Activated T-cell treated with anti-CD3 and anti-CD28 coated beads for 24 hours (primary cell): ENCODE results near the gene PEF1.

Experiments
- DNase-seq: peaks from one replicate; pipeline ENCODE4 v3.0.0-alpha.2; 2020; ENCODE audit warnings: low read depth

The PEF1 gene

DNA sequence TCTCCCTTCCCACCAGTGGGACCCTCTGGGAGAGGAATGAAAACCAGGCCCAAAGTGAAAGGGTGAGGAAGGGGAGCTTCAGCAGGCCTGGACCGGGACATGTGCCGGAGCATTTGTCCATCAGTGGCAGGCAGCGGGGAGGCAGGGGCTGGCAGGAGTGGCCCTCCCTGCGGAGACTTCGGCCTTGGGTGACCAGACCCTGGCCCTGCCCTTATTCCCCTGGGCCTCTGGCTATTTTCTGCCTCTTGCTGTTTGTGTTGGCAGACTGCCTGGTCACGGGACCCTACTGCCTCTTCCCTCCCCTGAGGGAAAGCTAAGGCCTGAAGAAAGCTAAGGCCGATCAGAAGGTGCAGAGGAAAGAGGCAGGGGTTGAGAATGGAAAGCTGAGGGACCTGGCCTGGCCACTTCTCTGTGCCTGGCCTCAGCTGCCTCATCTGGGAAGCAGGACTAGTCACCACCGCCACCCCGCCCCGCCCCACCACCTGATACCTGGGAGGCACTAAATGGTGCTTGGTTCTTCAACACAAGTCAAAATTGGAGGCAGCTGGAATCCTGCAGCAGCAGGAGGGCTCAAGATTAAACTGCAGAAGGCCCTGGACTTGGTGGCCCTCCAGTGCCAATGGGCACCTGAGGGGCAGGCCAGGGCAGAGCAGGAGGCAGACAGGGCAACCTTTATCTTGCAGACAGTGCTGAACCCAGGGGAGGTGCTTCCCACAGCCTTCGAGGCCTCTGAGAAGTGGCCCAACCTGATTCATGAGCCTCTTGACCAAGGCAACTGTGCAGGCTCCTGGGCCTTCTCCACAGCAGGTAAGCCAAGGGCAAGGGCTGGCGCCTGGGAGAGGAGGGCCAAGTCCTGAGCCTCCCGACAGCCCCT is 60.4 kb downstream of the PEF1 start:
- DNase-seq = no peak

DNA sequence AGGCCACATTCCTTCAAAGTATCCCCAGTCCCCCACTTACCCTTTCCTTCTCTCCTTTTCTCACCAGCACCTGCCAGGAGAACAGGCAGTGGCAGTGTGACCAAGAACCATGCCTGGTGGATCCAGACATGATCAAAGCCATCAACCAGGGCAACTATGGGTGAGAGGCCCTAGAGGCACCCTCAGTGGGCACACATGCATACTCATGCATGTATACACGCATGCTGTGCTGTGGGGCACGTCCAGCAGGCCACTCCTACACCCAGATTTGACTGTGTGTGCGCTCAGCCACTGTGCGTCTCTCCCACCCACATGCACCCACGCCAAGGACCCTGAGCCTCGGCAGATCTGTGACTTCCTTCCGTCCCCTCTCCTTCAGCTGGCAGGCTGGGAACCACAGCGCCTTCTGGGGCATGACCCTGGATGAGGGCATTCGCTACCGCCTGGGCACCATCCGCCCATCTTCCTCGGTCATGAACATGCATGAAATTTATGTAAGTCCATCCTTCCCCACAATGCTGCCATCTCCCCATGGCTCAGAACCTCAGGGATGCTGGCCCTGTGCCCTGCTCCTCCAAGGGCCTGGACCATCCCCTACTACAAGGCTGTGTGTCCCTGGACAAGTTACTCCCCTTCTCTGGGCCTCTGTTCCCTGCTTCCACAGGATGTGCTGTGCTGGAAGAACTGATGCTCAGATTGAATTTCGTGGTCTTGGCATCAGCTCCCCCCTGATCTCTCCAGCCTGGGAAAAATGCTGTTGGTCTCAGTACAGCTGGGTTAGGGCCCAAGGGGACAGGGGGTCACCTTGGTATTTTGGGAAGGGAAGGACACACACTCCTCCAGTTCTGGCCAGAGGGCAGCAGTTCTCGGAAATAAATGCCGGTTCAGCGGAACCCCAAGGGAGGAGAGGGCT is 61.3 kb downstream of the PEF1 start:
- DNase-seq = no peak

DNA sequence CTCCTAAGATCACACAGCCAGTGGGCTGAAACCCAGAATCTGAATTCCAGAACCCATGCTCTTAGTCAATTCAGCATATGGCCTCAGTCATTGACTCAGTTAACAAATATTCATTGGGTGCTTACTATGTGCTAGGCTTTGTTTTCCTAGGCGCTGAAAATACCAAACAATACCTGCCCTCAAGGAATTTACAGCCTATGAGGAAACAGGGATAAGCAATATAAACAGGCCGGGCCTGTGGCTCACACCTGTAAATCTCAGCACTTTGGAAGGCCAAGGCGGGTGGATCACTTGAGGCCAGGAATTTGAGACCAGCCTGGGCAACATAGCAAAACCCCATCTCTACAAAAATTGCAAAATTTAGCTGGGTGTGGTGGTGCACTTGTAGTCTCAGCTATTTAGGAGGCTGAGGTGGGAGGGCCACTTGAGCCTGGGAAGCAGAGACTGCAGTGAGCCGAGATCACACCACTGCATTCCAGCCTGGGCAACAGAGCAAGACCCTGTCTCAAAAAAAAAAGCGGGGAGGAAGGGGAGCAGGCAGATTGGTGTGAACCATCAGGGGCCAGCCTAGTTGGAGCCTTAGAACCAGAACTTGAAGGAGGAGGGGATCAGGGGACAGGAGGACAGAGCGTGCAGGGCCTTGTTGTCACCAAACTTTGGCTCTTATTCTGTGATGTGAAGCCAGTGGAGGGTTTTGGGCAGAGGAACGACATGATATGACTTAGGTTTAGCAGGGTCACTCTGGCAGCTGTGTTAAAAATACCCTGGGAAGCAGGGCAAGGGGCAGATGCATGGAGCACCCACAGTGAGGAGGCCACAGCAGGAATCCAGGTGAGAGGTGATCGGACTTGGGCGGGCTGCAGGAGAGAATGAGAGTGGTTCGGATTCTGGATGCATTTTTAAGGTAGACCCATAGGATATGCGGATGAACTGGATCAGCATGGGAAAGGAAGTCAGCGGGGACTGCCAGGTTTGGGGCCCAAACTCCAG is 62.6 kb downstream of the PEF1 start:
- DNase-seq = no peak

DNA sequence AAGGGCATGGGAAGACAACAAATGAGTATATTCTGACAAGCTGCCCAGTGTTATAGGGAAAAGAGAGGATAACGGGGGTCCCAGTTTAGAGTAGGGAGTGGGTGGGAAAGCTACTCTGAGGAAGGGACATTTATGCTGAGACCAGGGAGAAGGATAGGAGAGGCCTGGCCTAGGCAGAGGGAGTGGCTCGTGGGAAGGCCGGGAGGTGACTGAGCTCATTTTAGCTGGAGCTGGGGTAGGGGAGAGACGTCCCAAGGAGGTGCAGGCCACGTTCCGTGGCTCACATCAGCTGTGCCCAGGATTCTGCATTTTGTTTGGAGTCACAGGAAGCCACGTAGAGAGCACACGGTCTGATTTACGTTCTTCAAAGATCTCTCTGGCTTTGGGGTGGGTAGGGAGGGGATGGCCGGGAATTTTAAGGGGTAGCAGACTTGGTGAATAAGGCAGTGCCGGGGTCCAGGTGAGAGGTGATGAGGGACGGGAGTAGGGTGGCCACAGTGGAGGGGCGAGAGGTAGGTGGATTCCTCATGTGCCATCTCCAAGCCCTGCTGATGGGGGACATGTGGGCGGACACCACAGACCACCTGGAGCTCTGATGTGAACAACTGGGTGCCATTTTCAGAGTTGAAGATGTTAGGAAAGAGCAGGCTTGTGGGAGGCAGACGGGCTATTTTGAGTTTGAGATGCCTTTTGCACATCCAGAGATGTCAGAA is 63.6 kb downstream of the PEF1 start:
- no peak for DNase-seq

DNA sequence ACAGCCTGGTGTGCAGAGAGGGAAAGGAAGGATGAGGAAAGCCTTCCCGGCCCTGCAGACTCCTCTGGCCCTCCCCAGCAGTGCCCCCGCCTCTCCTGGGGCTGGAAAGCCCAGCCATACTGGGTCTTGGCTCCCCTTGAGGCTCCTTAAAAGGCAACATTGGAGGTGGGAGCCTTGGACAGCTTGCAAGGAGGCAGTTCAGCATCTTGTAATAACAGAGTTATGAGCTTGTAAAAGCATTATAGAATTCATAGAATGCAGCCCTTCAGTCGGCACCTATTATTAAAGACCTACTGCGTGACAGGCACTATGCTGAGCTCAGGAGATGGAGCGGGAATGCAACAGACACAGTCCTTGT is 64.2 kb downstream of the PEF1 start:
- DNase-seq = no peak
